BE2C (cell line): ENCODE data around the gene ELMO2.

Experiments used
- DNase-seq: peaks from one replicate; pipeline ENCODE4 v3.0.0-alpha.2; 2020
- H3K27me3 ChIP-seq: fragments of 250-450 bp; sonication (Bioruptor Pico); 2 replicates; pipeline ENCODE4 v1.5.1; 2020; ENCODE audit warnings: mild to moderate bottlenecking
- H3K36me3 ChIP-seq: fragments of 250-450 bp; sonication (Bioruptor Pico); 2 replicates; pipeline ENCODE4 v1.5.1; 2020; ENCODE audit warnings: mild to moderate bottlenecking
- H3K4me1 ChIP-seq: fragments of 250-450 bp; sonication (Bioruptor Pico); 2 replicates; pipeline ENCODE4 v1.5.1; 2020
- H3K4me3 ChIP-seq: 2 replicates; pipeline ENCODE4 v1.5.1; 2011; ENCODE audit warnings: low read depth, low read length
- H3K9me3 ChIP-seq: fragments of 250-450 bp; sonication (Bioruptor Pico); 2 replicates; pipeline ENCODE4 v1.5.1; 2020
- CTCF ChIP-seq: IDR thresholded peaks from 2 replicates; pipeline ENCODE4 v1.5.1; 2012; ENCODE audit warnings: mild to moderate bottlenecking, low read depth, low read length

The ELMO2 gene

GRCh38 chr20:46434597-46434996 is 28.2 kb upstream of the ELMO2 start:
- no peaks in the 10 kb centered on the region for H3K9me3 ChIP-seq
- no peaks in the 10 kb centered on the region for H3K4me1 ChIP-seq
- no peak for TF ChIP-seq CTCF
- peak; percentile 31 for DNase-seq
- no peak overlapping the region for H3K4me3 ChIP-seq
- peaks cover 30% of the 10 kb centered on the region for H3K27me3 ChIP-seq
- H3K36me3 ChIP-seq = no peaks in the 10 kb centered on the region

- Histone ChIP-seq H3K4me3 (no peak overlapping the region), H3K4me1 (no peaks in the 10 kb centered on the region), H3K27me3 (peaks cover 43% of the 10 kb centered on the region), H3K36me3 (no peaks in the 10 kb centered on the region), H3K9me3 (no peaks in the 10 kb centered on the region)
- no peak for DNase-seq
- TF ChIP-seq CTCF = no peak
Observed at GRCh38 chr20:46433051-46433450, 26.6 kb upstream of the ELMO2 start.

GRCh38 chr20:46430921-46431712 is 24.7 kb upstream of the ELMO2 start:
- Histone ChIP-seq H3K4me1 (no peaks in the 10 kb centered on the region), H3K4me3 (no peak overlapping the region), H3K9me3 (no peaks in the 10 kb centered on the region), H3K27me3 (peaks cover 59% of the 10 kb centered on the region), H3K36me3 (no peaks in the 10 kb centered on the region)
- TF ChIP-seq CTCF = no peak
- DNase-seq = no peak

GRCh38 chr20:46427384-46427783 is 21.0 kb upstream of the ELMO2 start:
- no peak overlapping the region for H3K4me3 ChIP-seq
- H3K9me3 ChIP-seq = no peaks in the 10 kb centered on the region
- no peaks in the 10 kb centered on the region for H3K4me1 ChIP-seq
- peaks cover 72% of the 10 kb centered on the region for H3K27me3 ChIP-seq
- no peak for DNase-seq
- H3K36me3 ChIP-seq = no peaks in the 10 kb centered on the region
- TF ChIP-seq CTCF = no peak

- no peaks in the 10 kb centered on the region for H3K9me3 ChIP-seq
- H3K4me3 ChIP-seq = no peak overlapping the region
- peaks cover 68% of the 10 kb centered on the region for H3K27me3 ChIP-seq
- H3K4me1 ChIP-seq = no peaks in the 10 kb centered on the region
- no peak for TF ChIP-seq CTCF
- no peak for DNase-seq
- H3K36me3 ChIP-seq = no peaks in the 10 kb centered on the region
Observed at GRCh38 chr20:46423882-46424482, 17.6 kb upstream of the ELMO2 start.

GRCh38 chr20:46423342-46423741 is 16.9 kb upstream of the ELMO2 start:
- TF ChIP-seq CTCF = no peak
- no peaks in the 10 kb centered on the region for H3K4me1 ChIP-seq
- peaks cover 62% of the 10 kb centered on the region for H3K27me3 ChIP-seq
- no peaks in the 10 kb centered on the region for H3K36me3 ChIP-seq
- H3K9me3 ChIP-seq = no peaks in the 10 kb centered on the region
- DNase-seq = no peak
- no peak overlapping the region for H3K4me3 ChIP-seq
